Endothelial cell of umbilical vein (primary cell): ENCODE data around the gene CPB2. TPM values are rescaled to one million over a fixed set of nuclear protein-coding genes. Genes with fewer than 3 reads are reported as not detected.

Source experiments
- BruUV-seq: library from RNA; stranded (reverse); fragments of 400-500 nt; replicated peaks from 2 replicates; lab custom pipeline; 2021; lab: Mats Ljungman, UMichigan
- CTCF ChIA-PET: fragments of 300-600, 350-600 bp; sonication (Branson Sonifier 250); formaldehyde crosslinking; loops from one replicate; lab custom pipeline; 2021; ENCODE audit warnings: antibody characterized with exemption, inconsistent platforms; lab: Charles Lee
- POLR2A ChIA-PET: fragments of 300-600, 350-600 bp; sonication (Branson Sonifier 250); formaldehyde crosslinking; loops from one replicate; lab custom pipeline; 2021; ENCODE audit warnings: antibody characterized with exemption, inconsistent platforms; lab: Charles Lee
- DNase-seq: peaks from one replicate; pipeline ENCODE4 v3.0.0-alpha.2; 2011; ENCODE audit warnings: low read depth, low spot score
- FAIRE-seq: peaks from 2 replicates; lab custom pipeline; 2011; peaks lifted over from hg19 to GRCh38; lab: Jason Lieb, UNC
- H2AFZ ChIP-seq: 2 replicates; pipeline ENCODE4 v1.6.0; 2012; ENCODE audit warnings: low read depth, low read length, control low read depth, inconsistent platforms
- H3K27ac ChIP-seq: 2 replicates; pipeline ENCODE4 v1.5.1; 2011; ENCODE audit warnings: low read depth, mild to moderate bottlenecking, control low read depth, low read length, moderate library complexity; ENCODE audit not compliant: insufficient read depth
- H3K27me3 ChIP-seq, 2 experiments: 2 replicates each; pipeline versions ENCODE4 v1.6.0 to v1.6.1; 2011; ENCODE audit warnings: low read length in 2 of 2, mixed read lengths in 1 of 2; ENCODE audit not compliant: control insufficient read depth in 2 of 2, insufficient read depth in 2 of 2
- H3K36me3 ChIP-seq, 2 experiments: 2 replicates in 1 of 2; 3 replicates in 1 of 2; pipeline ENCODE4 v1.5.1; 2011; ENCODE audit warnings: low read length in 2 of 2, mild to moderate bottlenecking in 1 of 2, moderate library complexity in 1 of 2; ENCODE audit not compliant: control insufficient read depth in 2 of 2, insufficient read depth in 2 of 2; ENCODE audit errors: extremely low read depth in 1 of 2
- H3K4me1 ChIP-seq: 3 replicates; pipeline ENCODE4 v1.5.1; 2011; ENCODE audit warnings: mild to moderate bottlenecking, low read length; ENCODE audit not compliant: control insufficient read depth, insufficient read depth; ENCODE audit errors: extremely low read depth
- H3K4me2 ChIP-seq: 2 replicates; pipeline ENCODE4 v1.6.1; 2011; ENCODE audit warnings: low read length, control low read depth, mixed read lengths; ENCODE audit not compliant: insufficient read depth
- H3K4me3 ChIP-seq, 3 experiments: fragments of 200-600 bp in 1 of 3; sonication (generic), shearing (Covaris generic) in 1 of 3; replicated peaks in 1 of 3; 2 replicates each; pipeline ENCODE4 v1.5.1; 2011 to 2016; ENCODE audit warnings: control low read depth in 3 of 3, low read length in 3 of 3, mild to moderate bottlenecking in 2 of 3, inconsistent platforms in 1 of 3, low read depth in 1 of 3, moderate library complexity in 1 of 3; ENCODE audit not compliant: insufficient read depth in 1 of 3
- H3K79me2 ChIP-seq: 2 replicates; pipeline ENCODE4 v1.6.0; 2012; ENCODE audit warnings: low read length, inconsistent platforms; ENCODE audit not compliant: control insufficient read depth, insufficient read depth
- H3K9ac ChIP-seq: replicated peaks from 2 replicates; pipeline ENCODE3; 2011; ENCODE audit warnings: low read length, control low read depth; ENCODE audit not compliant: insufficient read depth; ENCODE audit errors: extremely low read depth
- H3K9me1 ChIP-seq: replicated peaks from 3 replicates; pipeline ENCODE4 v1.6.0; 2011; ENCODE audit warnings: mild to moderate bottlenecking, low read length; ENCODE audit not compliant: control insufficient read depth, insufficient read depth; ENCODE audit errors: extremely low read depth
- H3K9me3 ChIP-seq: replicated peaks from 2 replicates; pipeline ENCODE4 v1.5.1; 2012; ENCODE audit warnings: low read length, inconsistent platforms; ENCODE audit not compliant: control insufficient read depth, insufficient read depth
- H4K20me1 ChIP-seq: replicated peaks from 2 replicates; pipeline ENCODE3; 2011; ENCODE audit warnings: mild to moderate bottlenecking, low read length; ENCODE audit not compliant: control insufficient read depth, insufficient read depth; ENCODE audit errors: extremely low read depth
- EZH2 ChIP-seq: IDR thresholded peaks from 2 replicates; pipeline ENCODE4 v1.6.1; 2012; ENCODE audit warnings: borderline replicate concordance, low read depth, mild to moderate bottlenecking, moderate library complexity, low read length, inconsistent platforms; ENCODE audit not compliant: severe bottlenecking
- FOS ChIP-seq: IDR thresholded peaks from 2 replicates; pipeline ENCODE4 v1.6.1; 2011; ENCODE audit warnings: mild to moderate bottlenecking, low read length, moderate library complexity, borderline replicate concordance; ENCODE audit not compliant: insufficient read depth
- GATA2 ChIP-seq: IDR thresholded peaks from 2 replicates; pipeline ENCODE4 v1.7.0; 2011; ENCODE audit warnings: low read depth, mild to moderate bottlenecking, moderate library complexity, mixed read lengths, low read length; ENCODE audit not compliant: insufficient read length, insufficient read depth
- JUN ChIP-seq: IDR thresholded peaks from 2 replicates; pipeline ENCODE4 v1.6.1; 2011; ENCODE audit warnings: borderline replicate concordance, low read depth; ENCODE audit not compliant: insufficient read length, insufficient read depth
- MAX ChIP-seq: IDR thresholded peaks from 2 replicates; pipeline ENCODE4 v1.6.1; 2011; ENCODE audit not compliant: insufficient read depth, insufficient read length
- MYC ChIP-seq: IDR thresholded peaks from one replicate; pipeline ENCODE4 v1.6.1; 2011; ENCODE audit warnings: mild to moderate bottlenecking, low read depth, low read length
- POLR2A ChIP-seq: IDR thresholded peaks from 2 replicates; pipeline ENCODE4 v1.6.1; 2012; ENCODE audit warnings: low read depth, mild to moderate bottlenecking, control low read depth, low read length
- POLR2AphosphoS5 ChIP-seq: IDR thresholded peaks from 2 replicates; pipeline ENCODE4 v1.6.1; 2012; ENCODE audit warnings: low read depth, mild to moderate bottlenecking, control low read depth, low read length, moderate library complexity; ENCODE audit not compliant: insufficient read depth
- dilution Hi-C: fragments of 300-500 bp; cut with MboI; formaldehyde crosslinking; loops from one replicate; pipeline ENCODE4 v1.15.0; 2019; ENCODE audit warnings: low sequenced_read_pairs; ENCODE audit not compliant: extremely low pct_ligation_motif_present
- intact Hi-C: fragments of 100-400 bp; cut with micrococcal nuclease; formaldehyde crosslinking; loops from one replicate; pipeline ENCODE4 v1.10.0; 2022
- polyA plus RNA-seq, 4 experiments: library from polyadenylated mRNA; depleted of rRNA in 3 of 4; stranded (reverse) in 3 of 4; unstranded in 1 of 4; fragments of >200 nt; gene quantifications; 2 replicates each; pipeline versions ENCODE4 v1.2.1 to v1.2.3, GENCODE V29; 2011 to 2012; ENCODE audit warnings: missing spikeins in 1 of 4
- total RNA-seq: library from RNA; stranded (reverse); gene quantifications from 2 replicates; pipeline ENCODE4 v1.2.3, GENCODE V29; 2021
- TF ChIP-seq, protein P1 (sequence below), 2 donors: IDR thresholded peaks; 1 replicate in 1 of 2; 2 replicates in 1 of 2; pipeline ENCODE4 v1.5.1; 2011; ENCODE audit warnings: low read length in 2 of 2, mild to moderate bottlenecking in 2 of 2, moderate library complexity in 2 of 2, control low read depth in 1 of 2, inconsistent platforms in 1 of 2, low read depth in 1 of 2; ENCODE audit not compliant: insufficient read depth in 1 of 2; ENCODE audit errors: extremely low read depth in 1 of 2

CPB2 gene
- total and polyA plus RNA-seq, 2 donors (not counting 3 experiments of a cell fraction or from before 2014, with no cell fraction given), result not detected

GRCh38 chr13:46124967-46125933, 20.4 kb upstream of the CPB2 start:
- no peaks in the 10 kb centered on the region for H4K20me1 ChIP-seq
- intact Hi-C loops, result loop anchor here (5.0 kb wide), 2 partner anchors 172 to 753 kb away; no protein-coding TSS in a partner anchor
- peak; percentile 75 for DNase-seq
- peak overlapping the region; percentile 80 for H3K27ac ChIP-seq
- H3K4me3 ChIP-seq, result peak overlapping the region in 1 of 3 experiments; percentile 42
- no TSS peak for BruUV-seq
- POLR2A ChIA-PET, result interaction anchor here (0.5 kb wide), 1 partner anchor 499 kb away, joined by 3 read pairs; no protein-coding TSS in a partner anchor
- H3K36me3 ChIP-seq, result no peaks in the 10 kb centered on the region
- no peaks in the 10 kb centered on the region for H3K79me2 ChIP-seq
- H2AFZ ChIP-seq, result peak overlapping the region; percentile 67
- CTCF ChIA-PET, result interaction anchor here (0.8 to 2.8 kb wide), 21 partner anchors 12 to 596 kb away, joined by 3 to 110 read pairs (median 6); partner anchors contain the start of gene ZC3H13
- H3K4me2 ChIP-seq, result peak overlapping the region; percentile 75
- TF ChIP-seq MAX, result no peak
- peak; percentile 46 for TF ChIP-seq JUN
- TF ChIP-seq FOS, result peak; percentile 41
- TF ChIP-seq, protein P1, sequence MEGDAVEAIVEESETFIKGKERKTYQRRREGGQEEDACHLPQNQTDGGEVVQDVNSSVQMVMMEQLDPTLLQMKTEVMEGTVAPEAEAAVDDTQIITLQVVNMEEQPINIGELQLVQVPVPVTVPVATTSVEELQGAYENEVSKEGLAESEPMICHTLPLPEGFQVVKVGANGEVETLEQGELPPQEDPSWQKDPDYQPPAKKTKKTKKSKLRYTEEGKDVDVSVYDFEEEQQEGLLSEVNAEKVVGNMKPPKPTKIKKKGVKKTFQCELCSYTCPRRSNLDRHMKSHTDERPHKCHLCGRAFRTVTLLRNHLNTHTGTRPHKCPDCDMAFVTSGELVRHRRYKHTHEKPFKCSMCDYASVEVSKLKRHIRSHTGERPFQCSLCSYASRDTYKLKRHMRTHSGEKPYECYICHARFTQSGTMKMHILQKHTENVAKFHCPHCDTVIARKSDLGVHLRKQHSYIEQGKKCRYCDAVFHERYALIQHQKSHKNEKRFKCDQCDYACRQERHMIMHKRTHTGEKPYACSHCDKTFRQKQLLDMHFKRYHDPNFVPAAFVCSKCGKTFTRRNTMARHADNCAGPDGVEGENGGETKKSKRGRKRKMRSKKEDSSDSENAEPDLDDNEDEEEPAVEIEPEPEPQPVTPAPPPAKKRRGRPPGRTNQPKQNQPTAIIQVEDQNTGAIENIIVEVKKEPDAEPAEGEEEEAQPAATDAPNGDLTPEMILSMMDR (IDR thresholded peaks at IDR 0.05; ENCODE audit: extremely low read depth in 1 of 2, insufficient read depth in 1 of 2, low read depth in 1 of 2, low read length in 2 of 2), result no peak
- TF ChIP-seq GATA2, result peak; percentile 95
- peak; percentile 41 for TF ChIP-seq POLR2AphosphoS5
- TF ChIP-seq EZH2, result no peak
- no peak for TF ChIP-seq MYC
- no peak for TF ChIP-seq POLR2A
- peak overlapping the region; percentile 38 for H3K9ac ChIP-seq
- peak; percentile 86 for FAIRE-seq
- peaks cover 31% of the 10 kb centered on the region for H3K4me1 ChIP-seq
- no peaks in the 10 kb centered on the region for H3K9me3 ChIP-seq
- dilution Hi-C loops, result no loop called here
- no peaks in the 10 kb centered on the region for H3K9me1 ChIP-seq
- peaks cover 10 to 13% of the 10 kb centered on the region in 2 experiments for H3K27me3 ChIP-seq
